HCT116 (cell line): ENCODE results near the gene NTHL1. TPM values are rescaled to one million over a fixed set of nuclear protein-coding genes. Genes with fewer than 3 reads are reported as not detected.

Experiments used
- ATAC-seq: fragments of 200-7000 bp; cut with Tn5 transposase; 2 replicates; pipeline ENCODE4 v1.9.1; 2020; ENCODE audit warnings: mild to moderate bottlenecking, moderate library complexity
- BruUV-seq: library from RNA; stranded (reverse); fragments of 400-500 nt; replicated peaks from 2 replicates; lab custom pipeline; 2021; lab: Mats Ljungman, UMichigan
- CTCF ChIA-PET: fragments of 300-600 bp; sonication (Branson Sonifier 250); formaldehyde crosslinking; loops from one replicate; lab custom pipeline; 2021; ENCODE audit warnings: antibody characterized with exemption; lab: Charles Lee
- POLR2A ChIA-PET: fragments of 300-600, 350-600 bp; sonication (Branson Sonifier 250); formaldehyde crosslinking; loops from one replicate; lab custom pipeline; 2021; ENCODE audit warnings: antibody characterized with exemption; lab: Charles Lee
- RAD21 ChIA-PET, 2 experiments: fragments of 300-600 bp; sonication (Branson Sonifier 250); formaldehyde crosslinking; loops; one replicate each; lab custom pipeline; 2023; ENCODE audit warnings: low total read pairs in 2 of 2; ENCODE audit not compliant: uncharacterized antibody in 2 of 2, unreplicated experiment in 2 of 2, low non-redundant PET in 1 of 2; lab: Charles Lee
- DNase-seq: peaks from one replicate; pipeline ENCODE4 v3.0.0-alpha.2; 2010; ENCODE audit warnings: low read depth, low spot score
- H2AFZ ChIP-seq: fragments of 200-600 bp; shearing (Covaris generic), sonication (generic); 2 replicates; pipeline ENCODE4 v1.6.1; 2017; ENCODE audit warnings: low read depth, mixed run types, mixed read lengths, antibody characterized with exemption, low read length; ENCODE audit not compliant: poor library complexity, severe bottlenecking
- H3K27ac ChIP-seq: 2 replicates; pipeline ENCODE4 v1.5.1; 2012; ENCODE audit warnings: low read depth, low read length
- H3K27me3 ChIP-seq: fragments of 200-600 bp; sonication (generic); 2 replicates; pipeline ENCODE4 v1.6.1; 2016; ENCODE audit warnings: mixed run types, low read length, mixed read lengths; ENCODE audit not compliant: insufficient read depth
- H3K36me3 ChIP-seq, 2 experiments: fragments of 200-500 bp in 1 of 2; fragments of 200-600 bp in 1 of 2; sonication (Bioruptor generic) in 1 of 2; sonication (generic) in 1 of 2; 2 replicates each; pipeline versions ENCODE4 v1.5.1 to v1.6.1; 2014 to 2016; ENCODE audit warnings: low read length in 2 of 2, inconsistent platforms in 1 of 2, mixed read lengths in 1 of 2, mixed run types in 1 of 2; ENCODE audit not compliant: insufficient read depth in 2 of 2, control insufficient read depth in 1 of 2
- H3K4me1 ChIP-seq, 2 experiments: fragments of 200-600 bp in 1 of 2; sonication (generic) in 1 of 2; 2 replicates each; pipeline versions ENCODE4 v1.5.1 to v1.6.1; 2012 to 2017; ENCODE audit warnings: low read length in 2 of 2, inconsistent platforms in 1 of 2, mild to moderate bottlenecking in 1 of 2, mixed read lengths in 1 of 2, mixed run types in 1 of 2, moderate library complexity in 1 of 2; ENCODE audit not compliant: insufficient read depth in 2 of 2, control insufficient read depth in 1 of 2
- H3K4me2 ChIP-seq: fragments of 200-600 bp; sonication (generic); 2 replicates; pipeline ENCODE4 v1.6.1; 2017; ENCODE audit warnings: mixed run types, low read length, mixed read lengths
- H3K4me3 ChIP-seq, 2 experiments: fragments of 200-600 bp in 1 of 2; sonication (generic) in 1 of 2; replicated peaks in 1 of 2; 2 replicates each; pipeline ENCODE4 v1.5.1; 2011 to 2016; ENCODE audit warnings: low read length in 2 of 2, control low read depth in 1 of 2, low read depth in 1 of 2, mild to moderate bottlenecking in 1 of 2, mixed read lengths in 1 of 2, mixed run types in 1 of 2
- H3K79me2 ChIP-seq: fragments of 200-600 bp; sonication (generic); 2 replicates; pipeline ENCODE4 v1.6.1; 2017; ENCODE audit warnings: mild to moderate bottlenecking, mixed run types, low read length, moderate library complexity, mixed read lengths; ENCODE audit not compliant: insufficient read depth
- H3K9ac ChIP-seq: fragments of 200-600 bp; sonication (generic); 2 replicates; pipeline ENCODE4 v1.6.1; 2016; ENCODE audit warnings: low read length, mixed read lengths
- H3K9me2 ChIP-seq: fragments of 200-600 bp; sonication (generic), shearing (Covaris generic); 2 replicates; pipeline ENCODE4 v1.6.1; 2017; ENCODE audit warnings: mixed run types, mild to moderate bottlenecking, moderate library complexity; ENCODE audit not compliant: insufficient read depth
- H3K9me3 ChIP-seq, 2 experiments: fragments of 200-500 bp in 1 of 2; fragments of 200-600 bp in 1 of 2; sonication (Bioruptor generic) in 1 of 2; sonication (generic) in 1 of 2; 2 replicates each; pipeline ENCODE4 v1.6.1; 2014 to 2017; ENCODE audit warnings: low read length in 2 of 2, mixed read lengths in 2 of 2, inconsistent platforms in 1 of 2, low read depth in 1 of 2, mild to moderate bottlenecking in 1 of 2, mixed run types in 1 of 2, moderate library complexity in 1 of 2; ENCODE audit not compliant: control insufficient read depth in 1 of 2, insufficient read depth in 1 of 2
- H4K20me1 ChIP-seq: fragments of 200-600 bp; sonication (generic), shearing (Covaris generic); 2 replicates; pipeline ENCODE4 v1.6.1; 2017; ENCODE audit warnings: mixed run types, mild to moderate bottlenecking, moderate library complexity; ENCODE audit not compliant: insufficient read depth
- CBX3 ChIP-seq: IDR thresholded peaks from 2 replicates; pipeline ENCODE4 v1.6.1; 2012; ENCODE audit warnings: low read depth
- CEBPB ChIP-seq: IDR thresholded peaks from 2 replicates; pipeline ENCODE4 v1.6.1; 2012; ENCODE audit warnings: low read depth
- ELF1 ChIP-seq: IDR thresholded peaks from 2 replicates; pipeline ENCODE4 v1.6.1; 2012; ENCODE audit warnings: low read depth, borderline replicate concordance
- POLR2A ChIP-seq: IDR thresholded peaks from 2 replicates; pipeline ENCODE4 v1.7.0; 2011; ENCODE audit warnings: borderline replicate concordance; ENCODE audit not compliant: insufficient read depth, insufficient read length; ENCODE audit errors: extremely low read depth
- RAD21 ChIP-seq: IDR thresholded peaks from 2 replicates; pipeline ENCODE4 v1.6.1; 2012; ENCODE audit warnings: low read depth, mild to moderate bottlenecking
- REST ChIP-seq: IDR thresholded peaks from 2 replicates; pipeline ENCODE4 v1.6.1; 2012; ENCODE audit warnings: low read depth
- TCF7L2 ChIP-seq: IDR thresholded peaks from 2 replicates; pipeline ENCODE4 v1.7.0; 2011; ENCODE audit warnings: borderline replicate concordance, inconsistent platforms; ENCODE audit not compliant: insufficient read depth, insufficient read length; ENCODE audit errors: extremely low read depth
- YY1 ChIP-seq: IDR thresholded peaks from 2 replicates; pipeline ENCODE4 v1.6.1; 2011; ENCODE audit warnings: low read length, low read depth, moderate library complexity, mild to moderate bottlenecking; ENCODE audit not compliant: insufficient replicate concordance; ENCODE audit errors: extremely low read depth
- ZBTB33 ChIP-seq: IDR thresholded peaks from 2 replicates; pipeline ENCODE4 v1.6.1; 2011; ENCODE audit warnings: mild to moderate bottlenecking, low read length, moderate library complexity; ENCODE audit not compliant: insufficient replicate concordance; ENCODE audit errors: extremely low read depth
- ZFX ChIP-seq: fragments of 450-650 bp; IDR thresholded peaks from 2 replicates; pipeline ENCODE4 v1.6.1; 2017
- ZNF274 ChIP-seq: fragments of 200-500 bp; sonication (Bioruptor generic); IDR thresholded peaks from 2 replicates; pipeline ENCODE4 v1.6.1; 2014; ENCODE audit warnings: mild to moderate bottlenecking, low read depth, low read length, inconsistent platforms
- intact Hi-C: fragments of 100-400 bp; cut with micrococcal nuclease; formaldehyde crosslinking; loops from 2 replicates; pipeline ENCODE4 v1.10.0; 2022
- total RNA-seq: library from RNA; stranded (reverse); gene quantifications from one replicate; pipeline ENCODE4 v1.2.1, GENCODE V29; 2021; ENCODE audit not compliant: unreplicated experiment

The NTHL1 gene
- total RNA-seq, 1 experiment from 2014 or later, result 40.1 TPM

- Histone ChIP-seq H3K79me2 (no peaks in the 10 kb centered on the region), H3K27ac (no peak overlapping the region; the same call in 1 of the 2 replicates), H3K4me1 (peaks cover 5 to 41% of the 10 kb centered on the region in 2 experiments; a peak in 2 of 4 replicates), H4K20me1 (no peaks in the 10 kb centered on the region), H3K9ac (no peak overlapping the region), H3K9me3 (no peaks in the 10 kb centered on the region), H3K4me3 (no peak overlapping the region), H3K9me2 (no peaks in the 10 kb centered on the region), H3K4me2 (no peak overlapping the region), H3K27me3 (no peaks in the 10 kb centered on the region), H2AFZ (no peak overlapping the region), H3K36me3 (no peaks in the 10 kb centered on the region)
- ChIA-PET POLR2A (no interaction called here), RAD21 (no interaction called here), CTCF (no interaction called here)
- BruUV-seq, result no TSS peak
- intact Hi-C loops, result no loop called here
- TF ChIP-seq CBX3 (no peak), ELF1 (no peak), YY1 (no peak), ZFX (no peak), ZBTB33 (no peak), ZNF274 (no peak), TCF7L2 (no peak), POLR2A (no peak), RAD21 (no peak), CEBPB (no peak), REST (no peak)
- ATAC-seq, result no peak
- no peak for DNase-seq
Measured at GRCh38 chr16:2039274-2040031, 8.2 kb downstream of the NTHL1 start.
